GM19455 (cell line): ENCODE data around the gene PPTC7.
"Not testable (repeated sequence)": the region's sequence is repeated elsewhere in the genome, so short reads cannot be mapped to it uniquely, and the experiment has no call there.

Experiments
- ATAC-seq: cut with Tn5 transposase; IDR thresholded peaks from one replicate; pipeline ENCODE4 v1.9.1; 2021; ENCODE audit not compliant: unreplicated experiment

Gene PPTC7

DNA sequence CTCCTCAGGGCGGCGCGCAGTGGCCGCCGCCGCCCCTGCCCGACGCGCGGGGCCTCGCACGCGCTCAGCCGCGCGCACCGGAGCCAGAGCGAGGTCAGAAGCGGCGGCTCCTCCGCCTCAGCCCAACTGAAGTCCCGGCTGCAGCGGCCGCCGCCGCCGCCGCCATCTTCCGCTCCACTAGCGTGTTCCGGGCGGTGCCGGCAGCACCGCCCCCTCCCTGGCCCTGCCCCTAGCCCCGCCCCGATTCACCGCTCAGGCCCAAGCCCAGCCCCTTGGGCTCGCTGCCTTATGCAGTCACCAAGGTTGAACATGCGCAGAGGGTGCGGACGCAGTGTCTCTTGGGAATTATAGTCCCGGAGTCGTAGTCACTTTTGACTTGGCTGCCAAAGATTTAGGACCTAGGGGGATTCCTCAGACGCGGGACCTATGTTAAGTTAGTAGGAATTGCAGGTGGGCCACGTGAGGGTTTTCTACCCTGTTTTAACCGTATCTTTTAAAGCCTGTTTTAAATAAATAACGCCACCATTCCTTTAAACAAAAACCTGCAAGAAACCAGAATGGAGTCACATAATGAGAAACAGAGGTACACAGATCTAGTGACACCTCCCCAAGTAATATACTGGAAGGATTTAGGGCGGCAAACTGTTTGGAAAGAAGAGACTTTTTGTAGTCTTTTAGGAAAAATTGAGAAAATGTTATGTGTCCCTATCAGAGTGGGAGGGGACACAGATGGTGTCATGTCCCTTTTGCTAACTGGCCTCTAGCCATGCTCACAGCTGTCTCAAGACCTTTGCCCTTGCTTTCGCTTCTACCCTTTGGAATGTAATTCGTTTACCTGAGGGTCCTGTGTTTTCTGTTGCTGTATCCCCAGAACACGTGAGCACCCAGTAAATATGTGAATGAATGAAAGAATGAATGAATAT lies at the start of gene PPTC7:
Gene PPTC7 (minus strand): TSS at position 182 of the 923 bp plus-strand sequence. CDS start 287 bp downstream, outside the sequence.
- ATAC-seq: peak; percentile 83

DNA sequence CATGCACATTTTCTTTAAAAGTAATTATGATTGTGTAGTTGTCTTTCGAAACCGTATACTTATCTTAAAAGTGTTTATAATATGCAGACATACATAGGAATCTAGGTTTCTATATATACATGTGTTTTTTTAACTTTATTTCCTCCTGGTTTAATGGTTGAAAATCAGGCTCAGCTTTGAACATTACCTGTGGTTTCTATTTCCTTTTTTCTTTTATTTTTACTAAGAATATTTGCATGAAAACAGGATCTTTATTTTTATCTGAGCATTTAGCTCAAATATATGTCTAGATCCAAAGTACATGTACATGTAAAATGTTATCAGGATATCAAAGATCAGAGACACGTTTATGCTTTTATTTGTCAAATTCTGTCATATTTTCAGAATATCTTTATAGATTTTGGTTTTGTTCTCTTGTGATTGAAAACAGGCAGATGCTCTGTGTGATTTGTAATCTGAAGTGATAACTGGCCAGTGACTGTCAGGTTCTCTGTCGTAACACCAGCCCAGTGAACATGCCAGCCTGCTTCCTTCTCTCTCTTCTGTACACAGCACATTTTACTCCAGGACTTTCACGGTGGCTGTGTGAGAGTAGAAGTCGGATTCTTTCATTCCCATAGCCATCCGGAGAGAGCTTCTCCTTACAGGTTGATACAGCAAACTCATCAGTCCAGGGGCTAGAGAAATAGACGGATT lies 44.5 kb upstream of the PPTC7 start:
- ATAC-seq: no peak

DNA sequence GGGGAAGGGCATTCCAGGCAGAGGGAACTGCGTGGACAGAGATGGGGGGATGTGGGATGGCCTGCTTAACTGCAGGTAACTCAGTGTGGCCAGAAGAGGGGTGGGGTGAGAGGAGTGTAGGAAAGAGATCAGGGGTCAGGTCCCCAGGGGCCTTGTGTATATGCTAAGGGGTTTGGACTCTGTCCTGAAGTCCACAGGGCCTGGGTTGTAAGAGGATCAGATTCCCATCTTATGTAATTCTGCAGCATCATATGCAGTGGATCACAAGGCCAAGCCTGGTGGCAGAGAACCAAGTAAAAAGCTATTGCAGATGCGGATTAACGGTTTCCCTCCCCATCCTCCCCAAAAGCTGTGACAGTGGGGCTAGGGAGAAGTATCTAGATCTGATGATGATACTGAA lies 39.5 kb upstream of the PPTC7 start:
- no peak for ATAC-seq

GRCh38 chr12:110619534-110619953 lies 36.4 kb upstream of the PPTC7 start:
- no peak for ATAC-seq

- no peak for ATAC-seq
Measured at GRCh38 chr12:110616471-110617115, 33.5 kb upstream of the PPTC7 start.

GRCh38 chr12:110615171-110615570 lies 32.1 kb upstream of the PPTC7 start:
- ATAC-seq: no peak

- peak; percentile 96 for ATAC-seq
Measured at GRCh38 chr12:110613771-110614684, 30.9 kb upstream of the PPTC7 start, which contains the start of gene TCTN1. TSS of gene TCTN1 (plus strand) at chr12:110614129. CDS start at chr12:110614183, 54 bp downstream.

- ATAC-seq: no peak
Measured at GRCh38 chr12:110613071-110613770, 30.1 kb upstream of the PPTC7 start.

- peak; percentile 9 for ATAC-seq
Measured at GRCh38 chr12:110606253-110606611, 23.1 kb upstream of the PPTC7 start.

DNA sequence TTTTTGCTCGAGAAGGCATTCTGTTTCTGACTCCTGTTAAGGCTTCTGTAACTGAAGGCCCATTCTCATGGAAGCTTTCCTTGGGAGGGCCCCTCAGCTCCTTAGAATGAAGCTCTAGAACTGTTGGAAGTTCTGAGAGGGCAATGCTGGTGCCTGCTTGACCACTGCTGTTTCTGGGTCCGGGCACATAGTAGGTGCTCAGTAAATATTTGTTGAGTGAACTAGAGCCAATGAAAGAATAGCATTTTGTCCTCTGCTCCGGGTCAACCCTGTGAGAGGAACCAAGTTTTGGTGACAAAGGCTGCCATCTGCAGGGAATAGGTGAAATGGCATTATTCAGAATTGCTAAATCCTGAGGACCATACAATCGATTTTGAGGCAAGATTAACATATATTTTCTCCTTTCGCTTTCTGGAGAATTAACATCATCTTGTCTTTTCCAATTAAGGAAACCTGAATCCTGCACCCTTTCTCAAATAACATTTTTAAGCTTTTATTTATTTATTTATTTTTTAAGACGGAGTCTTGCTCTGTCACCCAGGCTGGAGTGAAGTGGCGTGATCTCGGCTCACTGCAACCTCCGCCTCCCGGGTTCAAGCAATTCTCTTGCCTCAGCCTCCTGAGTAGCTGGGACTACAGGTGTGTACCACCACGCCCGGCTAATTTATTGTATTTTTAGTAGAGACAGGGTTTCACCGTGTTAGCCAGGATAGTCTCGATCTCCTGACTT lies 19.1 kb upstream of the PPTC7 start:
- ATAC-seq: not testable (repeated sequence)

DNA sequence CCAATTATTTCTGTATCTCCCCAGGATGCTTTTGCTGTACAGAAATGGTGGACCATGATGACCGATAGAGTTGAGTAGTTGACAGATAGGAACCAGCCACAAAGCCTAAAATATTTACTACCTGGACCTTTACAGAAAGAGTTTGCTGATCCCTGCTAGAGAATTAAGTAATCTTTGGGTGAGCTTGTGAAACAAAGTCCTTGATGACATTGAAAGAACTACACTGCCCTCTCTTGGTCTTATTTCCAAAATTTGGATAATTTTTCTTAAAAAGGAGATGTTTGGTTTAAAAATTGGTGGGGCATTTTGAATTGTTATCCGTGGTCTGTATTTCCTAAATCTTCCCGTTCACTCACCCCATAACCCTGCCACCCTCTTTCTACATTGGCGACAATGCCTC lies 17.1 kb upstream of the PPTC7 start:
- no peak for ATAC-seq

GRCh38 chr12:110599334-110599733 lies 16.2 kb upstream of the PPTC7 start:
- ATAC-seq: no peak

DNA sequence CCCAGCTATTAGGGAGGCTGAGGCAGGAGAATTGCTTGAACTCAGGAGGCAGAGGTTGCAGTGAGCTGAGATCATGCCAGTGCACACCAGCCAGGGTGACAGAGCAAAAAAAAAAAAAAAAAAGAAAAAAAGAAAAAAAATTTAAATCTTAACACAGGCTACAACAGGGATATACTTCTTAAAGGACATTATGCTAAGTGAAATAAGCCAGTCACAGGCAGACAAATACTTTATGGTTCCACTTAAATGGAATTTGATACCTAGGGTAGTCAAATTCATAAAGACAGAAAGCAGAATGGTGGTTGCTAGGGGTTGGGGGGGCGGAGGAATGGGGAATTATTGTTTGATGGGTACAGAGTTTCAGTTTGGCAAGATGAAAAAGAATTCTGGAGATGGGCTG lies 14.8 kb upstream of the PPTC7 start:
- ATAC-seq: no peak

DNA sequence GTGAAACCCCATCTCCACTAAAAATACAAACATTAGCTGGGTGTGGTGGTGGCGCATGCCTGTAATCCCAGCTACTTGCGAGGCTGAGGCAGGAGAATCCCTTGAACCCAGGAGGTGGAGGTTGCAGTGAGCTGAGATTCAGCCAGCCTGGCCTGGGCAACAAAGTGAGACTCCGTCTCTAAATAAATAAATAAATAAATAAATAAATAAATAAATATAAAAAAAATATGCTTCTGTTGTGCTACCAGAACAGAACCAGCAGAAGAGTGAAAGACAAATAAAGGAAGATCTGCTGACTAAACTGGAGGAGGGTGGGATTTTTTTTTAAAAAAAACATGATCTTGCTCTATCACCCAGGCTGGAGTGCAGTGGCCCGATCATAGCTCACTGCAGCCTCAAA lies 9.8 kb upstream of the PPTC7 start:
- not testable (repeated sequence) for ATAC-seq

DNA sequence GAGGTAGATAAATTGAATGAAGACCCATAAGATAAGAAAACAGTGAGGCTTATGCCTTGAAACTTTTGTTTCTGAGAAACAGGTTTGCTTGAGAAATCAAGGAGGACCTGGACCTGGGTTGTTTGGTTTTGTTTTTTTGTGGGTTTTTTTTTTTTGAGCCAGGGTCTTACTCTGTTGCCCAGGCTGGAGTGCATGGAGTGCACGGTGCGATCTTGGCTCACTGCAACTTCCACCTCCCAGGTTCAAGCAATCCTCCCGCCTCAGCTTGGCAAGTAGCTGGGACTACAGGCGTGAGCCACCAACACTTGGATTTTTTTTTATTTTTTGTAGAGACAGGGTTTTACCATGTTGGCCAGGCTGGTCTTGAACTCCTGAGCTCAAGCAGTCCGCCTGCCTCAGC lies 9.0 kb upstream of the PPTC7 start:
- ATAC-seq: no peak

DNA sequence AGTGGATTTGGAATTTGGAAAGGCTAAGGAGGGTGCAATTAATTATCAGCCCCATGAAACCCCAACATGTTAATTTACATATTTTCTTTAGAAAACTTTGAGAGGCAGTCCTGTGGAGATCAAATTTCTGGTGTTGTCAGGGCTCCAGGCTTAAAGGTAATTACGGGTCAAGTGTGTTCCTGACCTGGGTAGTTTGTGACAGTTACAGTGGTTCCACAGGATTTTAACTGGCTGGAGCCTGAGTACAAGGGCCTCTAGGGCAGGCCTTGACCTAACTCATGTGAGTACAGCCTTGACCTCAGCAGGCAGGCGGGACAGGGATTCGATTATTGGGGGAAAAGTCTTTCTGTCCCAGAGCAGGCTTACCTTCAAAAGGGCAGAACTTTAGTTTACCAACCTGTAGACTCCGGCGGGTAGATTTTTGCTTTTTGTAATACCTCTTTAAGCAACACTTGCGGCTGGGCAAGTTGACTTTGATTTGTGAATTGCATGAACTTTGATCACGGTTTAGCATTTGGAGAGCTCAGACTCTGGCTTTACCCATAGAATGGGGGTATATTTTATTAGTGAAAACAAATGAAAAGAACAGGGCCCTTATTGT lies 8.4 kb upstream of the PPTC7 start:
- no peak for ATAC-seq

- no peak for ATAC-seq
Measured at GRCh38 chr12:110590806-110591326, 7.7 kb upstream of the PPTC7 start.

GRCh38 chr12:110590059-110590458 lies 6.9 kb upstream of the PPTC7 start:
- ATAC-seq: no peak

DNA sequence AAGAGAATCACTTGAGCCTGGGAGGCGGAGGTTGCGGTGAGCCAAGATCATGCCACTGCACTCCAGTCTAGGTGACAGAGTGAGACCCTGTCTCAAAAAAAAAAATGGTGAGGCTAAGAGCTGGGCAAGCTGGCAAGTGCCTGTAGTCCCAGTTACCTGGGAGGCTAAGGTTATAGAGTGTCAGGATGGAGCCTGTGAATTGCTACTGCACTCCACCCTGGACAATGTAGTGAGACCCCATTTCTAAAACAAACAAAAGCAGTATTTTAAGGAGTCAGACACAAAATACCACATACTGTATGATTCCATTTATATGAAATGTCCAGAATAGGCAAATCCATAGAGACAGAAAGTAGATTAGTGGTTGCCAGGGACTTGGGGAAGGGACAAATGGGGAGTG lies 4.0 kb upstream of the PPTC7 start:
- ATAC-seq: not testable (repeated sequence)
